ENCODE data around the gene ABCD2. TPM values are rescaled to one million over a fixed set of nuclear protein-coding genes. Genes with fewer than 3 reads are reported as not detected.

The ABCD2 gene
- total and polyA plus RNA-seq, 2 donors (not counting 3 experiments of a cell fraction or from before 2014, with no cell fraction given) = not detected

- H3K4me1 ChIP-seq (ENCODE audit: control insufficient read depth, extremely low read depth, insufficient read depth, low read length) = peaks cover 3% of the 10 kb centered on the region
- H2AFZ ChIP-seq (ENCODE audit: low read depth, low read length) = no peak overlapping the region
- FAIRE-seq (no peak), DNase-seq (ENCODE audit: low read depth, low spot score) (no peak)
- no peak overlapping the region for H3K27ac ChIP-seq (ENCODE audit: insufficient read depth, low read depth, low read length)
- CTCF ChIA-PET = interaction anchor here (1.0 to 1.9 kb wide), 4 partner anchors 16 to 253 kb away, joined by 3 to 8 read pairs (median 4); no protein-coding TSS in a partner anchor
- H3K27me3 ChIP-seq (ENCODE audit: control insufficient read depth in 2 of 2, insufficient read depth in 2 of 2, low read length in 2 of 2) = peaks cover 8 to 15% of the 10 kb centered on the region in 2 experiments
- TF ChIP-seq MYC (IDR thresholded peaks at IDR 0.05; ENCODE audit: low read depth, low read length) = no peak
- TF ChIP-seq MAX (IDR thresholded peaks at IDR 0.05; ENCODE audit: insufficient read depth, insufficient read length) = no peak
- no peak for TF ChIP-seq POLR2AphosphoS5 (IDR thresholded peaks at IDR 0.05; ENCODE audit: insufficient read depth, low read depth, low read length)
- TF ChIP-seq EZH2 (IDR thresholded peaks at IDR 0.05; ENCODE audit: borderline replicate concordance, low read depth, low read length, severe bottlenecking) = no peak
- no peak for TF ChIP-seq JUN (IDR thresholded peaks at IDR 0.05; ENCODE audit: borderline replicate concordance, insufficient read depth, insufficient read length, low read depth)
- TF ChIP-seq FOS (IDR thresholded peaks at IDR 0.05; ENCODE audit: borderline replicate concordance, insufficient read depth, low read length) = no peak
- TF ChIP-seq POLR2A (IDR thresholded peaks at IDR 0.05; ENCODE audit: low read depth, low read length) = no peak
- no peak for TF ChIP-seq CTCF (IDR thresholded peaks at IDR 0.05; ENCODE audit: extremely low read depth in 1 of 2, insufficient read depth in 1 of 2, low read depth in 1 of 2, low read length in 2 of 2)
- no peak for TF ChIP-seq GATA2 (IDR thresholded peaks at IDR 0.05; ENCODE audit: insufficient read depth, insufficient read length, low read depth, low read length)
- H3K9me3 ChIP-seq (replicated peaks; ENCODE audit: control insufficient read depth, insufficient read depth, low read length) = no peaks in the 10 kb centered on the region
- no peak overlapping the region for H3K4me3 ChIP-seq (replicated peaks in 1 of 3; ENCODE audit: insufficient read depth in 1 of 3, low read depth in 1 of 3, low read length in 3 of 3)
- no peaks in the 10 kb centered on the region for H4K20me1 ChIP-seq (replicated peaks; ENCODE audit: control insufficient read depth, extremely low read depth, insufficient read depth, low read length)
- dilution Hi-C loops (cut with MboI; ENCODE audit: extremely low pct_ligation_motif_present, low sequenced_read_pairs) (no loop called here), intact Hi-C loops (cut with micrococcal nuclease) (loop anchor here (5.0 kb wide), 1 partner anchor 176 kb away; the partner anchor contains the start of gene KIF21A)
- no peaks in the 10 kb centered on the region for H3K79me2 ChIP-seq (ENCODE audit: control insufficient read depth, insufficient read depth, low read length)
- H3K4me2 ChIP-seq (ENCODE audit: insufficient read depth, low read length) = no peak overlapping the region
- BruUV-seq (replicated peaks) = no TSS peak
- POLR2A ChIA-PET = no interaction called here
- no peaks in the 10 kb centered on the region for H3K9me1 ChIP-seq (replicated peaks; ENCODE audit: control insufficient read depth, extremely low read depth, insufficient read depth, low read length)
- no peaks in the 10 kb centered on the region for H3K36me3 ChIP-seq (ENCODE audit: control insufficient read depth in 2 of 2, extremely low read depth in 1 of 2, insufficient read depth in 2 of 2, low read length in 2 of 2)
- no peak overlapping the region for H3K9ac ChIP-seq (replicated peaks; ENCODE audit: extremely low read depth, insufficient read depth, low read length)
Observed at GRCh38 chr12:39618701-39619100, 902 bp downstream of the ABCD2 start.
